Thyroid gland (tissue), 4 donors: ENCODE measurements around the gene PROKR2.

Experiments
- POLR2A ChIP-seq, 2 donors: fragments of 450-650 bp; IDR thresholded peaks; one replicate each; pipeline ENCODE4 v1.6.1; 2017; ENCODE audit warnings: antibody characterized with exemption in 2 of 2, mild to moderate bottlenecking in 2 of 2, moderate library complexity in 1 of 2
- TF ChIP-seq, protein P1 (sequence below), 6 experiments: fragments of 200-600 bp in 3 of 6; fragments of 450-650 bp in 3 of 6; sonication (generic) in 3 of 6; IDR thresholded peaks; one replicate each; pipeline ENCODE4 v1.5.1; 2016 to 2019; ENCODE audit warnings: antibody characterized with exemption in 6 of 6, mild to moderate bottlenecking in 2 of 6, inconsistent platforms in 1 of 6, moderate library complexity in 1 of 6

DNA sequence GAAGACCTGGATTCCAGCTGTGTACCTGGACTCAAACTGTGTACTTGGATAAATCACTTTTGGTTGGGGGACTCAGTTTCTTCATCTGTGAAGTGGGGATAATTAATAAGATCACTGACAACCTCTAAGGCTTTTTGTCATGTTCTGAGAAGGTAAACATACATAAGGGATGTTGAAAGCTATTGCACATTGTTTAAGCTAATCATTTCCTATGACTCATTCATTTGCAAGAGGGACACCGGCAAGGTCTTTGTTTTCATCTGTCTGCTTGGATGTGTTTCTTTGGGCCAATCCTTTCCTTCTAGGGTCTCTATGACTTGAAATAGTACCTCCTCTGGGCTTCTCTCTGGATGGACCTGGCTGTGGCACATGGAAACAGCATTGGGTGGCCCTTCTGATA is 6.8 kb downstream of the PROKR2 start:
- TF ChIP-seq, protein P1, sequence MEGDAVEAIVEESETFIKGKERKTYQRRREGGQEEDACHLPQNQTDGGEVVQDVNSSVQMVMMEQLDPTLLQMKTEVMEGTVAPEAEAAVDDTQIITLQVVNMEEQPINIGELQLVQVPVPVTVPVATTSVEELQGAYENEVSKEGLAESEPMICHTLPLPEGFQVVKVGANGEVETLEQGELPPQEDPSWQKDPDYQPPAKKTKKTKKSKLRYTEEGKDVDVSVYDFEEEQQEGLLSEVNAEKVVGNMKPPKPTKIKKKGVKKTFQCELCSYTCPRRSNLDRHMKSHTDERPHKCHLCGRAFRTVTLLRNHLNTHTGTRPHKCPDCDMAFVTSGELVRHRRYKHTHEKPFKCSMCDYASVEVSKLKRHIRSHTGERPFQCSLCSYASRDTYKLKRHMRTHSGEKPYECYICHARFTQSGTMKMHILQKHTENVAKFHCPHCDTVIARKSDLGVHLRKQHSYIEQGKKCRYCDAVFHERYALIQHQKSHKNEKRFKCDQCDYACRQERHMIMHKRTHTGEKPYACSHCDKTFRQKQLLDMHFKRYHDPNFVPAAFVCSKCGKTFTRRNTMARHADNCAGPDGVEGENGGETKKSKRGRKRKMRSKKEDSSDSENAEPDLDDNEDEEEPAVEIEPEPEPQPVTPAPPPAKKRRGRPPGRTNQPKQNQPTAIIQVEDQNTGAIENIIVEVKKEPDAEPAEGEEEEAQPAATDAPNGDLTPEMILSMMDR (IDR thresholded peaks at IDR 0.05), result no peak
- no peak for TF ChIP-seq POLR2A (IDR thresholded peaks at IDR 0.05)
